Measurements from ENCODE around the gene NR1D1. TPM values are rescaled to one million over a fixed set of nuclear protein-coding genes. Genes with fewer than 3 reads are reported as not detected.

The NR1D1 gene
- total and polyA plus RNA-seq, 2 of the 13 experiments (the other 11 are each of a cell fraction or from before 2014, with no cell fraction given) = 2.1 to 2.7 TPM

DNA sequence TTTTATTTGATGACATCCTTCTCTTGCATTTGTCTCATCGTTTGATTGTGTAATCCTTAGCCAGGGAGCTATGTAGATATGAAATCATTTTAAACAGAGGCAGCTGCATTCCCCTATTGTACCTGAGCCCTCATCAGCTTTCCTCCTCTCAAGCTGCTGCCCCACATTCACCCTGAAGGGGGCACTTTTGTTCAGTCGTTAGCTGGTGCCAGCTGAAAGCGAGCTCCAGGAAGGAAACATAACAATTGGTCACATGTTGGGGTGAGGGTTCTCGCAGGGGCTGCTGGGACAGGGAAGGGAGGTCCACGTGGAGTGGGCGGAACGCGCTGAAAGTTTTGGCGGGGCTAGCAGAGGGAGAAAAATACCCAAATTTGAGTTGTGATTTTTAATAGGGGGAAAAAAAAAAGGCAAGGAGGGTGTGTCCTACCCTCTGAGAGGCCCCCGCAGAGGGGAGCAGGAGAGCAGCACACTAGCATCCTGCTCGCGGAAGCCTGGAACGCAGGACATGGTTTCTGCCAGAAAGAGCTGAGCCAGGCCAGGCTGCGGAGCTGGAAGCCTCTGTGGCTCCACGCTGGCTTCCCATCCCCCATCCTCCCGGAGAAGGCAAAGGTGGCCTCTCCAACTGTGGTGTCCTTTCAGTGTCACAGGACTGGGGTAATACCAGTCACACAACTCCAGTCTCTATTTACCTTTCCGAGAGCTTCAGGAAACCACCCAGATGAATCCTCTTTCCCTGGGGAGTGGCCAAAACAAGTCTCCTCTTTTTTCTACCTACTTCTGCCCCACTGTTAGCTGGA is 12.9 kb upstream of the NR1D1 start (continued):
- TF ChIP-seq, protein P1, sequence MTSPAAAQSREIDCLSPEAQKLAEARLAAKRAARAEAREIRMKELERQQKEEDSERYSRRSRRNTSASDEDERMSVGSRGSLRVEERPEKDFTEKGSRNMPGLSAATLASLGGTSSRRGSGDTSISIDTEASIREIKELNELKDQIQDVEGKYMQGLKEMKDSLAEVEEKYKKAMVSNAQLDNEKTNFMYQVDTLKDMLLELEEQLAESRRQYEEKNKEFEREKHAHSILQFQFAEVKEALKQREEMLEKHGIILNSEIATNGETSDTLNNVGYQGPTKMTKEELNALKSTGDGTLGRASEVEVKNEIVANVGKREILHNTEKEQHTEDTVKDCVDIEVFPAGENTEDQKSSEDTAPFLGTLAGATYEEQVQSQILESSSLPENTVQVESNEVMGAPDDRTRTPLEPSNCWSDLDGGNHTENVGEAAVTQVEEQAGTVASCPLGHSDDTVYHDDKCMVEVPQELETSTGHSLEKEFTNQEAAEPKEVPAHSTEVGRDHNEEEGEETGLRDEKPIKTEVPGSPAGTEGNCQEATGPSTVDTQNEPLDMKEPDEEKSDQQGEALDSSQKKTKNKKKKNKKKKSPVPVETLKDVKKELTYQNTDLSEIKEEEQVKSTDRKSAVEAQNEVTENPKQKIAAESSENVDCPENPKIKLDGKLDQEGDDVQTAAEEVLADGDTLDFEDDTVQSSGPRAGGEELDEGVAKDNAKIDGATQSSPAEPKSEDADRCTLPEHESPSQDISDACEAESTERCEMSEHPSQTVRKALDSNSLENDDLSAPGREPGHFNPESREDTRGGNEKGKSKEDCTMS (CRISPR knock-in tag; conservative IDR thresholded peaks at IDR 0.05) = no peak
- TF ChIP-seq RARA (CRISPR knock-in tag; IDR thresholded peaks at IDR 0.05) (peak; percentile 87), RXRB (CRISPR knock-in tag; IDR thresholded peaks at IDR 0.05; ENCODE audit: borderline replicate concordance) (peak; percentile 30), ZNF567 (CRISPR knock-in tag; IDR thresholded peaks at IDR 0.05; ENCODE audit: borderline replicate concordance) (no peak), TFDP1 (CRISPR knock-in tag; IDR thresholded peaks at IDR 0.05; ENCODE audit: borderline replicate concordance) (peak; percentile 84; the same call in 1 of the 2 replicates), ZNF460 (CRISPR knock-in tag; IDR thresholded peaks at IDR 0.05; ENCODE audit: borderline replicate concordance) (peak; percentile 13; the same call in 1 of the 2 replicates), GPN1 (CRISPR knock-in tag; IDR thresholded peaks at IDR 0.05; ENCODE audit: borderline replicate concordance) (no peak), RNF219 (CRISPR knock-in tag; IDR thresholded peaks at IDR 0.05) (no peak), ATAD3A (CRISPR knock-in tag; IDR thresholded peaks at IDR 0.05) (no peak), JUNB (CRISPR knock-in tag; IDR thresholded peaks at IDR 0.05; ENCODE audit: borderline replicate concordance) (no peak; the same call in 1 of the 2 replicates), EED (CRISPR knock-in tag; IDR thresholded peaks at IDR 0.05) (no peak; the same call in 1 of the 2 replicates), SIX4 (CRISPR knock-in tag; IDR thresholded peaks at IDR 0.05) (peak; percentile 48; the same call in 1 of the 2 replicates), FOXK1 (CRISPR knock-in tag; IDR thresholded peaks at IDR 0.05; ENCODE audit: borderline replicate concordance, low read depth) (peak; percentile 82), SOX13 (IDR thresholded peaks at IDR 0.05) (no peak), SOX13 (CRISPR knock-in tag; conservative IDR thresholded peaks at IDR 0.05 in 1 of 2, IDR thresholded peaks at IDR 0.05 in 1 of 2) (peak in 1 of 2 experiments; percentile 58; a peak in 3 of 4 replicates), CREB3 (CRISPR knock-in tag; IDR thresholded peaks at IDR 0.05) (peak; percentile 42; the same call in 1 of the 2 replicates)
- TF ChIP-seq, protein P2, sequence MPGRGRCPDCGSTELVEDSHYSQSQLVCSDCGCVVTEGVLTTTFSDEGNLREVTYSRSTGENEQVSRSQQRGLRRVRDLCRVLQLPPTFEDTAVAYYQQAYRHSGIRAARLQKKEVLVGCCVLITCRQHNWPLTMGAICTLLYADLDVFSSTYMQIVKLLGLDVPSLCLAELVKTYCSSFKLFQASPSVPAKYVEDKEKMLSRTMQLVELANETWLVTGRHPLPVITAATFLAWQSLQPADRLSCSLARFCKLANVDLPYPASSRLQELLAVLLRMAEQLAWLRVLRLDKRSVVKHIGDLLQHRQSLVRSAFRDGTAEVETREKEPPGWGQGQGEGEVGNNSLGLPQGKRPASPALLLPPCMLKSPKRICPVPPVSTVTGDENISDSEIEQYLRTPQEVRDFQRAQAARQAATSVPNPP (CRISPR knock-in tag; IDR thresholded peaks at IDR 0.05) = 0 out of 2 replicates have a peak, but pooled peaks have one; percentile 72
- TF ChIP-seq, protein P3, sequence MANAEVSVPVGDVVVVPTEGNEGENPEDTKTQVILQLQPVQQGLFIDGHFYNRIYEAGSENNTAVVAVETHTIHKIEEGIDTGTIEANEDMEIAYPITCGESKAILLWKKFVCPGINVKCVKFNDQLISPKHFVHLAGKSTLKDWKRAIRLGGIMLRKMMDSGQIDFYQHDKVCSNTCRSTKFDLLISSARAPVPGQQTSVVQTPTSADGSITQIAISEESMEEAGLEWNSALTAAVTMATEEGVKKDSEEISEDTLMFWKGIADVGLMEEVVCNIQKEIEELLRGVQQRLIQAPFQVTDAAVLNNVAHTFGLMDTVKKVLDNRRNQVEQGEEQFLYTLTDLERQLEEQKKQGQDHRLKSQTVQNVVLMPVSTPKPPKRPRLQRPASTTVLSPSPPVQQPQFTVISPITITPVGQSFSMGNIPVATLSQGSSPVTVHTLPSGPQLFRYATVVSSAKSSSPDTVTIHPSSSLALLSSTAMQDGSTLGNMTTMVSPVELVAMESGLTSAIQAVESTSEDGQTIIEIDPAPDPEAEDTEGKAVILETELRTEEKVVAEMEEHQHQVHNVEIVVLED (CRISPR knock-in tag; IDR thresholded peaks at IDR 0.05; ENCODE audit: borderline replicate concordance) = peak; percentile 68; the same call in 1 of the 2 replicates
